Mucosa of stomach (tissue), 1 donor: Measurements from ENCODE around the gene EBLN1.

Source experiments
- H3K27me3 ChIP-seq: one replicate; pipeline ENCODE4 v1.7.0; 2013; ENCODE audit warnings: mild to moderate bottlenecking, low read length; ENCODE audit not compliant: control insufficient read depth, insufficient read depth
- H3K36me3 ChIP-seq: one replicate; pipeline ENCODE4 v1.7.0; 2013; ENCODE audit warnings: low read length; ENCODE audit not compliant: control insufficient read depth, insufficient read depth
- H3K4me1 ChIP-seq: one replicate; pipeline ENCODE4 v1.7.0; 2013; ENCODE audit warnings: mild to moderate bottlenecking, low read length; ENCODE audit not compliant: control insufficient read depth, insufficient read depth
- H3K4me3 ChIP-seq: one replicate; pipeline ENCODE4 v1.7.0; 2013; ENCODE audit warnings: low read length
- H3K9ac ChIP-seq: one replicate; pipeline ENCODE4 v1.7.0; 2013; ENCODE audit warnings: mild to moderate bottlenecking, low read length, moderate library complexity
- H3K9me3 ChIP-seq: one replicate; pipeline ENCODE4 v1.7.0; 2013; ENCODE audit warnings: mild to moderate bottlenecking, low read length, moderate library complexity; ENCODE audit not compliant: control insufficient read depth
- donor health status: Pancreatic carcinoma.

The EBLN1 gene

GRCh38 chr10:22246680-22247391 is 29.0 kb upstream of the EBLN1 start:
- Histone ChIP-seq H3K36me3 (no peaks in the 10 kb centered on the region), H3K27me3 (peaks cover 5% of the 10 kb centered on the region), H3K9me3 (no peaks in the 10 kb centered on the region), H3K4me3 (no peak overlapping the region), H3K9ac (no peak overlapping the region), H3K4me1 (peaks cover 18% of the 10 kb centered on the region)

- H3K9ac ChIP-seq, result no peak overlapping the region
- H3K9me3 ChIP-seq, result no peaks in the 10 kb centered on the region
- no peak overlapping the region for H3K4me3 ChIP-seq
- no peaks in the 10 kb centered on the region for H3K36me3 ChIP-seq
- peaks cover 18% of the 10 kb centered on the region for H3K4me1 ChIP-seq
- no peaks in the 10 kb centered on the region for H3K27me3 ChIP-seq
These were observed 27.8 kb upstream of the EBLN1 start for GRCh38 chr10:22245567-22245966.

- Histone ChIP-seq H3K27me3 (no peaks in the 10 kb centered on the region), H3K4me1 (peaks cover 18% of the 10 kb centered on the region), H3K9me3 (no peaks in the 10 kb centered on the region)
These were observed 27.0 kb upstream of the EBLN1 start for GRCh38 chr10:22244855-22245254.

GRCh38 chr10:22244001-22244400 is 26.2 kb upstream of the EBLN1 start:
- H3K9ac ChIP-seq, result no peak overlapping the region
- H3K4me3 ChIP-seq, result no peak overlapping the region
- H3K9me3 ChIP-seq, result no peaks in the 10 kb centered on the region
- peaks cover 18% of the 10 kb centered on the region for H3K4me1 ChIP-seq
- H3K27me3 ChIP-seq, result no peaks in the 10 kb centered on the region
- H3K36me3 ChIP-seq, result no peaks in the 10 kb centered on the region

More at GRCh38 chr10:22244855-22245254, 27.0 kb upstream of the EBLN1 start:
- Histone ChIP-seq H3K4me3 (no peak overlapping the region), H3K36me3 (no peaks in the 10 kb centered on the region), H3K9ac (no peak overlapping the region)

GRCh38 chr10:22243321-22243720 is 25.5 kb upstream of the EBLN1 start:
- H3K4me1 ChIP-seq, result peaks cover 18% of the 10 kb centered on the region
- H3K36me3 ChIP-seq, result no peaks in the 10 kb centered on the region
- no peaks in the 10 kb centered on the region for H3K9me3 ChIP-seq
- H3K4me3 ChIP-seq, result no peak overlapping the region
- H3K27me3 ChIP-seq, result no peaks in the 10 kb centered on the region
- no peak overlapping the region for H3K9ac ChIP-seq

- Histone ChIP-seq H3K9me3 (no peaks in the 10 kb centered on the region), H3K4me3 (no peak overlapping the region), H3K36me3 (no peaks in the 10 kb centered on the region), H3K27me3 (no peaks in the 10 kb centered on the region), H3K4me1 (peaks cover 3% of the 10 kb centered on the region), H3K9ac (no peak overlapping the region)
These were observed 13.4 kb upstream of the EBLN1 start for GRCh38 chr10:22231260-22231659.

GRCh38 chr10:22230158-22230833 is 12.5 kb upstream of the EBLN1 start:
- Histone ChIP-seq H3K27me3 (no peaks in the 10 kb centered on the region), H3K4me3 (peak overlapping the region; percentile 29), H3K9me3 (no peaks in the 10 kb centered on the region), H3K4me1 (peaks cover 3% of the 10 kb centered on the region), H3K9ac (peak overlapping the region; percentile 75), H3K36me3 (no peaks in the 10 kb centered on the region)

GRCh38 chr10:22229802-22230157 is 12.0 kb upstream of the EBLN1 start:
- Histone ChIP-seq H3K9me3 (no peaks in the 10 kb centered on the region), H3K4me3 (peak overlapping the region; percentile 29), H3K4me1 (peaks cover 3% of the 10 kb centered on the region), H3K36me3 (no peaks in the 10 kb centered on the region), H3K27me3 (no peaks in the 10 kb centered on the region), H3K9ac (peak overlapping the region; percentile 75)

GRCh38 chr10:22228943-22229801 is 11.4 kb upstream of the EBLN1 start:
- H3K9me3 ChIP-seq, result no peaks in the 10 kb centered on the region
- peak overlapping the region; percentile 29 for H3K4me3 ChIP-seq
- peak overlapping the region; percentile 75 for H3K9ac ChIP-seq
- H3K36me3 ChIP-seq, result no peaks in the 10 kb centered on the region
- H3K27me3 ChIP-seq, result no peaks in the 10 kb centered on the region
- peaks cover 3% of the 10 kb centered on the region for H3K4me1 ChIP-seq

- Histone ChIP-seq H3K36me3 (no peaks in the 10 kb centered on the region), H3K4me3 (no peak overlapping the region), H3K27me3 (no peaks in the 10 kb centered on the region), H3K9ac (peak overlapping the region; percentile 75), H3K9me3 (no peaks in the 10 kb centered on the region), H3K4me1 (peaks cover 3% of the 10 kb centered on the region)
These were observed 10.5 kb upstream of the EBLN1 start for GRCh38 chr10:22228167-22228938.

GRCh38 chr10:22226599-22226998 is 8.8 kb upstream of the EBLN1 start:
- H3K4me1 ChIP-seq, result peaks cover 3% of the 10 kb centered on the region
- no peaks in the 10 kb centered on the region for H3K27me3 ChIP-seq
- no peaks in the 10 kb centered on the region for H3K9me3 ChIP-seq
- H3K4me3 ChIP-seq, result no peak overlapping the region
- no peak overlapping the region for H3K9ac ChIP-seq
- no peaks in the 10 kb centered on the region for H3K36me3 ChIP-seq
